Keratinocyte (primary cell): ENCODE data around the gene SMG6. TPM values are rescaled to one million over a fixed set of nuclear protein-coding genes. Genes with fewer than 3 reads are reported as not detected.

Source experiments
- DNase-seq: peaks from one replicate; pipeline ENCODE4 v3.0.0-alpha.2; 2011; ENCODE audit warnings: low read depth, missing footprints, low spot score
- FAIRE-seq: peaks from 2 replicates; lab custom pipeline; 2011; peaks lifted over from hg19 to GRCh38; lab: Jason Lieb, UNC
- H2AFZ ChIP-seq: 2 replicates; pipeline ENCODE4 v1.6.0; 2012; ENCODE audit warnings: low read length, control low read depth, inconsistent platforms; ENCODE audit not compliant: control insufficient read depth
- H3K27ac ChIP-seq: 2 replicates; pipeline ENCODE4 v1.5.1; 2011; ENCODE audit warnings: low read length; ENCODE audit not compliant: control insufficient read depth, insufficient read depth
- H3K27me3 ChIP-seq: 3 replicates; pipeline ENCODE4 v1.6.0; 2011; ENCODE audit warnings: low read length; ENCODE audit not compliant: control insufficient read depth, insufficient read depth; ENCODE audit errors: extremely low read depth
- H3K36me3 ChIP-seq, 2 experiments: 2 replicates in 1 of 2; 3 replicates in 1 of 2; pipeline ENCODE4 v1.5.1; 2011; ENCODE audit warnings: low read length in 2 of 2, mild to moderate bottlenecking in 1 of 2; ENCODE audit not compliant: control insufficient read depth in 2 of 2, insufficient read depth in 2 of 2; ENCODE audit errors: extremely low read depth in 1 of 2
- H3K4me1 ChIP-seq: 3 replicates; pipeline ENCODE4 v1.5.1; 2011; ENCODE audit warnings: low read length; ENCODE audit not compliant: control insufficient read depth, insufficient read depth; ENCODE audit errors: extremely low read depth
- H3K4me2 ChIP-seq: 3 replicates; pipeline ENCODE4 v1.6.0; 2011; ENCODE audit warnings: low read depth, low read length; ENCODE audit not compliant: control insufficient read depth, insufficient read depth; ENCODE audit errors: extremely low read depth
- H3K4me3 ChIP-seq, 3 experiments: fragments of 200-600 bp in 1 of 3; sonication (generic) in 1 of 3; 2 replicates in 2 of 3; 3 replicates in 1 of 3; pipeline ENCODE4 v1.5.1; 2011 to 2016; ENCODE audit warnings: low read length in 3 of 3, mild to moderate bottlenecking in 3 of 3, control low read depth in 2 of 3, inconsistent platforms in 1 of 3, low read depth in 1 of 3, mixed read lengths in 1 of 3, mixed run types in 1 of 3, moderate library complexity in 1 of 3; ENCODE audit not compliant: control insufficient read depth in 2 of 3, insufficient read depth in 2 of 3; ENCODE audit errors: extremely low read depth in 1 of 3
- H3K79me2 ChIP-seq: 2 replicates; pipeline ENCODE4 v1.6.0; 2012; ENCODE audit warnings: low read length; ENCODE audit not compliant: control insufficient read depth, insufficient read depth
- H3K9ac ChIP-seq: 3 replicates; pipeline ENCODE4 v1.6.0; 2011; ENCODE audit warnings: low read length; ENCODE audit not compliant: control insufficient read depth, insufficient read depth; ENCODE audit errors: extremely low read depth
- H3K9me1 ChIP-seq: 3 replicates; pipeline ENCODE4 v1.6.0; 2011; ENCODE audit warnings: low read length; ENCODE audit not compliant: control insufficient read depth, insufficient read depth; ENCODE audit errors: extremely low read depth
- H3K9me3 ChIP-seq: 2 replicates; pipeline ENCODE4 v1.5.1; 2012; ENCODE audit warnings: low read depth, low read length; ENCODE audit not compliant: control insufficient read depth
- H4K20me1 ChIP-seq: 3 replicates; pipeline ENCODE4 v1.6.0; 2011; ENCODE audit warnings: low read length; ENCODE audit not compliant: control insufficient read depth, insufficient read depth; ENCODE audit errors: extremely low read depth
- EZH2 ChIP-seq: IDR thresholded peaks from one replicate; pipeline ENCODE4 v1.6.1; 2012; ENCODE audit warnings: inconsistent platforms, mild to moderate bottlenecking, low read length, moderate library complexity
- dilution Hi-C: fragments of 300-500 bp; cut with MboI; formaldehyde crosslinking; loops from one replicate; pipeline ENCODE4 v1.7.0; 2020; ENCODE audit warnings: low sequenced_read_pairs; ENCODE audit not compliant: extremely low pct_ligation_motif_present
- polyA plus RNA-seq, 5 experiments: library from polyadenylated mRNA; depleted of rRNA in 3 of 5; stranded (reverse) in 3 of 5; stranded (forward) in 1 of 5; unstranded in 1 of 5; fragments of >200 nt; gene quantifications; 1 replicate in 1 of 5; 2 replicates in 3 of 5; 3 replicates in 1 of 5; pipeline versions ENCODE4 v1.2.1 to v1.2.3, GENCODE V29; 2011 to 2012; ENCODE audit warnings: missing spikeins in 2 of 5, low read depth in 1 of 5, low replicate concordance in 1 of 5
- TF ChIP-seq, protein P1 (sequence below), 3 experiments: IDR thresholded peaks in 1 of 3; conservative IDR thresholded peaks in 1 of 3; optimal IDR thresholded peaks in 1 of 3; 2 replicates in 2 of 3; 3 replicates in 1 of 3; pipeline versions ENCODE3 to v1.5.1; 2011; ENCODE audit warnings: low read length in 3 of 3, mild to moderate bottlenecking in 3 of 3, moderate library complexity in 2 of 3, control low read depth in 1 of 3, inconsistent platforms in 1 of 3; ENCODE audit not compliant: insufficient read depth in 2 of 3; ENCODE audit errors: extremely low read depth in 1 of 3

SMG6 gene
- polyA plus RNA-seq, 1 donor (not counting 4 experiments of a cell fraction or from before 2014, with no cell fraction given) = 3.6 TPM

- no peak overlapping the region for H3K4me2 ChIP-seq
- TF ChIP-seq EZH2 = no peak
- TF ChIP-seq, protein P1, sequence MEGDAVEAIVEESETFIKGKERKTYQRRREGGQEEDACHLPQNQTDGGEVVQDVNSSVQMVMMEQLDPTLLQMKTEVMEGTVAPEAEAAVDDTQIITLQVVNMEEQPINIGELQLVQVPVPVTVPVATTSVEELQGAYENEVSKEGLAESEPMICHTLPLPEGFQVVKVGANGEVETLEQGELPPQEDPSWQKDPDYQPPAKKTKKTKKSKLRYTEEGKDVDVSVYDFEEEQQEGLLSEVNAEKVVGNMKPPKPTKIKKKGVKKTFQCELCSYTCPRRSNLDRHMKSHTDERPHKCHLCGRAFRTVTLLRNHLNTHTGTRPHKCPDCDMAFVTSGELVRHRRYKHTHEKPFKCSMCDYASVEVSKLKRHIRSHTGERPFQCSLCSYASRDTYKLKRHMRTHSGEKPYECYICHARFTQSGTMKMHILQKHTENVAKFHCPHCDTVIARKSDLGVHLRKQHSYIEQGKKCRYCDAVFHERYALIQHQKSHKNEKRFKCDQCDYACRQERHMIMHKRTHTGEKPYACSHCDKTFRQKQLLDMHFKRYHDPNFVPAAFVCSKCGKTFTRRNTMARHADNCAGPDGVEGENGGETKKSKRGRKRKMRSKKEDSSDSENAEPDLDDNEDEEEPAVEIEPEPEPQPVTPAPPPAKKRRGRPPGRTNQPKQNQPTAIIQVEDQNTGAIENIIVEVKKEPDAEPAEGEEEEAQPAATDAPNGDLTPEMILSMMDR (optimal IDR thresholded peaks at IDR 0.05 in 1 of 3, IDR thresholded peaks at IDR 0.05 in 1 of 3, conservative IDR thresholded peaks at IDR 0.05 in 1 of 3; ENCODE audit: extremely low read depth in 1 of 3, insufficient read depth in 2 of 3, low read length in 3 of 3) = no peak
- no peaks in the 10 kb centered on the region for H3K9me3 ChIP-seq
- no peak overlapping the region for H2AFZ ChIP-seq
- no peak overlapping the region for H3K9ac ChIP-seq
- no peaks in the 10 kb centered on the region for H3K27me3 ChIP-seq
- H3K27ac ChIP-seq = no peak overlapping the region
- peak; percentile 57 for FAIRE-seq
- no peaks in the 10 kb centered on the region for H3K79me2 ChIP-seq
- dilution Hi-C loops = no loop called here
- peaks cover 5 to 11% of the 10 kb centered on the region in 2 experiments for H3K36me3 ChIP-seq
- no peaks in the 10 kb centered on the region for H3K9me1 ChIP-seq
- peaks cover 37% of the 10 kb centered on the region for H3K4me1 ChIP-seq
- DNase-seq = no peak
- H3K4me3 ChIP-seq = no peak overlapping the region
- no peaks in the 10 kb centered on the region for H4K20me1 ChIP-seq
Measured at GRCh38 chr17:2188971-2189630, 114.5 kb downstream of the SMG6 start.

- FAIRE-seq = no peak
- H3K9ac ChIP-seq = no peak overlapping the region
- DNase-seq = no peak
- H3K79me2 ChIP-seq = no peaks in the 10 kb centered on the region
- H3K4me3 ChIP-seq = no peak overlapping the region
- TF ChIP-seq EZH2 = no peak
- TF ChIP-seq, protein P1 (optimal IDR thresholded peaks at IDR 0.05 in 1 of 3, IDR thresholded peaks at IDR 0.05 in 1 of 3, conservative IDR thresholded peaks at IDR 0.05 in 1 of 3; ENCODE audit: extremely low read depth in 1 of 3, insufficient read depth in 2 of 3, low read length in 3 of 3) = no peak
- H3K9me3 ChIP-seq = no peaks in the 10 kb centered on the region
- no peak overlapping the region for H3K27ac ChIP-seq
- dilution Hi-C loops = no loop called here
- H2AFZ ChIP-seq = no peak overlapping the region
- H3K36me3 ChIP-seq = peaks cover 5 to 11% of the 10 kb centered on the region in 2 experiments
- no peaks in the 10 kb centered on the region for H3K27me3 ChIP-seq
- H3K4me1 ChIP-seq = peaks cover 29% of the 10 kb centered on the region
- no peaks in the 10 kb centered on the region for H4K20me1 ChIP-seq
- H3K9me1 ChIP-seq = no peaks in the 10 kb centered on the region
- H3K4me2 ChIP-seq = no peak overlapping the region
Measured at GRCh38 chr17:2187758-2188157, 115.8 kb downstream of the SMG6 start.
